HG02610 (cell line): Measurements from ENCODE around the gene PDGFD.
A peak's percentile ranks its signal among the peaks of the same experiment; 100 is the strongest.

Source experiments
- ATAC-seq: cut with Tn5 transposase; IDR thresholded peaks from one replicate; pipeline ENCODE4 v1.9.1; 2021; ENCODE audit warnings: mild to moderate bottlenecking, moderate library complexity; ENCODE audit not compliant: unreplicated experiment

PDGFD gene

GRCh38 chr11:103893371-103893770, 270.6 kb downstream of the PDGFD start:
- no peak for ATAC-seq

DNA sequence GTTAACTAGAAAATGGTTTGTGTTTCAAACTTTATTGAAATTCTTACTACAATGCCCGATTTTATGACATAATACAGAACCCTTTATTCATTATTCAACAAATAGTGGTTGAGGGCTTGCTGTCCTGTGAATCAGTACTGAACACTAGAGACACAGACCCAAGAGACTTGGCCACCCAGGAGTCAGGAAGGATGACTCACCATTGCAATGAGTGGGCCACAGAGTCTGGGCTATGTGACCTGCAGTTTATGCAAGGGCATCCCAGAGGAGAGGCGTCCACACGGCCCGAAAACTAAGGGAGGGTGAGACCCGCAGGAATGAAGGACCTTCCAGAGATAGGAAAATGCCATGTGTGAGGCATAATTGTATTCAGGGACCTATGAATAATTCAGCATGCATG, 271.3 kb downstream of the PDGFD start:
- ATAC-seq: no peak

GRCh38 chr11:103890654-103891053, 273.3 kb downstream of the PDGFD start:
- ATAC-seq: no peak

- no peak for ATAC-seq
Measured at GRCh38 chr11:103889679-103890078, 274.3 kb downstream of the PDGFD start.

DNA sequence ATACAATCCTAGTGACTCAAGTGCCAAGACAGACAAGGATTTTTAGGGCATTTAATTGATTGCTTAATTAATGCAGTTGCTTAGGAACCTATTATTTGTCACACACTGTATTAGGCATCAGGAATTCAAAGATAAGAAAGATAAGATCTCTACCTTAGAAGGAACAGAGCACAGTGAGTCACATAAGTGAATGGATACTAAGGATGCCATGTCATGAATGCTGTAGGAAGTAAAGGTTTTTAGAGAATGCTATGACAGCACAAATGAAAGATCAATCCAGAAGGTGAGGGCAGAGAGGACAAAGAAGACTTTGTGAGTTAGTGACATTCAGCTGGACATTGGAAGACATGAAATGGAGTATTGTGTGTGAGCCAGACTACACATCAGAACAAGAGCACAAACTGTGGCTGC, 275.4 kb downstream of the PDGFD start:
- no peak for ATAC-seq

DNA sequence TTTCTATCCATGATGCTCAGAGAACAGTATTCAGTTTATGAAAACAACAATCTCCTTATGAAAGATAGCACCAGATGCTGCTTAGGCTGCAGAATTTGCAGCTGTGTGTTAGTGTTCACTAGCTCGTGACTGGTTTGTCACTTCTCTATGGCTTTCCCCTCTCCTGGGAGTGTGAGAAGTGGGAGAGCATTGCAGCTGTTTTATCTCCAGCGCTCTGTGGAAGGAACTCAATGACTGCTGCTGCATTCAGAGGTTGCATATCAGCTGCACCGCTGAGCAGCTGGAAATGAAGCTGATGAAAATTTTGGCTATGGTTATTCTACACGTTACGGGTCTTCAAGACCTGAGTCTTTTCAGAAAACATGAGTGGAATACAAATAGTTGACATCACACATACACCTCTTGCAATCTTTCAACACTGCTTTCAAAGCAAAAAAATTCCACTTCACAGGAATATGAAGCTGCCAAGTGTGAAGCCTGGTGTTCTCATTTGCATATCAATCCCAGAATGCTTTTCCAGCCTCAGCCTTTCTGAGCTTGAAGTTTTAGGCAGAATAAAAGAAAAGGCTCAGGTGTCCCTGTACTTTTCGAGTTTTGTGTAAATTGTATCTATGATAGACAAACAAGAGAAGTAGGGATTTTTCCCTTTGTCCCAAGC, 276.8 kb downstream of the PDGFD start:
- peak; percentile 56 for ATAC-seq

DNA sequence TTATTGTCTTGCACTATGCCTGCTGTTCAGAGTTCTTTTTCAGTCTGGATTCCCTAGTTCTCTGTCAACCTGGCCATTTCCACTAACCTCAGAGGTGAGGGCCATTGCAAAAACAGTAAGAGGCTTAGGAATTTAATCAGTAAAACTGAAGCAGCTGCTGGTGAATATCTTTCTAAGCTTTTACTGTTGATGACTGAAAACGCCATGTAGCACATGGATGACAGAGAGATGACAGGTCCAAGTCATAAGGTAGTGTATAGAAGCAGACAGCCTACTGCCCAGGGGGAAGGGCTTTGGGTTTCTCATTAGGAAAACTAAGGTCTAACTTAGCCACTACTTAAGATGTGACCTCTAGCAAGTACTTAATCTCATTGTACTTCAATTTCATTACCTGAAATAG, 280.1 kb downstream of the PDGFD start:
- ATAC-seq: no peak

GRCh38 chr11:103883291-103883690, 280.7 kb downstream of the PDGFD start:
- ATAC-seq: no peak

DNA sequence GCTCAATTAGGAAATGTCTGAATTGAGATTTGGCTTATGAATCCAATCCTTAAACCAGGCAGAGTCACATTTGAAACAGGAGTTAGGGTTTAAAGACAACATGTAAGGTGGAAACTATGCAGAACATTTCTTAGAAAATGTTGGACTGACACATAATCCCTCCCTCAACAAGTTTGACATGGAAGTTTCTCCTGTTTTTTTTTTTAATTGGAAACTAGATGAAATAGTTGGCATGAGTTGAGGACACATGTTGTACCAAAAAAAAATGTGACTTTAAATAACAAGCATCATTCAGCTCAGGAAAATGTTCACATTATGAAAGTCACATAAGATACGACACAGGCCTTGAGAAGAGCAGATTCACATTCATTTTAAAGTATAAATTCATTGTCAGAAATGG, 282.4 kb downstream of the PDGFD start:
- no peak for ATAC-seq

DNA sequence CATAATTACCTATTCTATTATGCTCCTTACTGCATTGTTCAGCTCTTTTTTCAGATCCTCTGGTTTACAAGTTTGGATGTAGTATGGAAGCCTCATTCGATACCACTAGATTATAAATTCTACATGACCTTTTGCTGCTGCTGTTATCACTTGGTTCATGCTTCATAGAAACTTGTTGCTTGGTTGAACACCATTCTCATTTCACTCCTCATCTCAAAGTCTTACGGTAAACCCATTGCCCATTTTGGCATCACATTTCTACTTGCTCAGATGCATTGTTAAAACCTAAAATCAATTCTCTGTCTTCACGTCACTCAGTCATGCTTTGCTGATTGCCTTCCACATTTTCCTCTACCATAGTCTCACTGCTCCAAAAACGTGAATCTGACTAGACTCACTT, 283.0 kb downstream of the PDGFD start:
- ATAC-seq: no peak

DNA sequence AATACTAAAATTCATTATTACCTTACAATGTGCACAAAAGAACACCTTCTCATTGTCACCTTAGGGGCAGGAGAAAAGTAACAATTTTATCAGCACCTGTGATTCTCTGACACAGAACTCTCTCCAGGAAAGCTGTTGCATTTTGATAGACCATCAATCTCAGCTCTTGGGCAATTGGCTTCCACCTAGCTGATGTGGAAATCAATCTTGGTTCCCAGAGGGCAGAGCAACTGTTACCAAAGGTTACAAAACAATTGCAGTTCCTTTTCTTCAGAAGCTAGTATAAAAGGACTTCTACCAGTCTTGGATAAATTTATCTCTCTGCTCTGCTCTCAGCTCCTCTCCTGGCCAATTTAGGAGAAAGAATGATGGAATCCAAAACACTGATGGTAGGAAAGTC, 285.3 kb downstream of the PDGFD start:
- ATAC-seq: no peak

DNA sequence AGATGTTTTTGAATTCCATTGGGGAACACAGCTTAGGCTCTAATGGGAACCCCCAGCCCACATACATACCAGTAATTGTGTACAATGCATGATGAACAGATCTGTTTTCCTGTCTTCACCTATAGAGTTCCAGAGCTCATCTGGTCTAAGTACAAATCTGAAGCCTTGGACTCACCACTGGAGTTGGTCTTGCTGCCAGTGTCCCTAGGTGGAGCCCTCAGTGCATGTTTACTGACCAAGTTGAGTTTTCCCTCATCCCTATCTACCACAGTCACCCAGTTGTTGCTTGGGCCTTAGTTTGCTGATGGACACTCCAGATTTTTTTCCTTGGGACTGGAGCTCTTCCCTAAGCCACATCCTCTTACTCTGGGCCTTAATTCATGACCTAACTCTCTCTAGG, 286.7 kb downstream of the PDGFD start:
- ATAC-seq: no peak

DNA sequence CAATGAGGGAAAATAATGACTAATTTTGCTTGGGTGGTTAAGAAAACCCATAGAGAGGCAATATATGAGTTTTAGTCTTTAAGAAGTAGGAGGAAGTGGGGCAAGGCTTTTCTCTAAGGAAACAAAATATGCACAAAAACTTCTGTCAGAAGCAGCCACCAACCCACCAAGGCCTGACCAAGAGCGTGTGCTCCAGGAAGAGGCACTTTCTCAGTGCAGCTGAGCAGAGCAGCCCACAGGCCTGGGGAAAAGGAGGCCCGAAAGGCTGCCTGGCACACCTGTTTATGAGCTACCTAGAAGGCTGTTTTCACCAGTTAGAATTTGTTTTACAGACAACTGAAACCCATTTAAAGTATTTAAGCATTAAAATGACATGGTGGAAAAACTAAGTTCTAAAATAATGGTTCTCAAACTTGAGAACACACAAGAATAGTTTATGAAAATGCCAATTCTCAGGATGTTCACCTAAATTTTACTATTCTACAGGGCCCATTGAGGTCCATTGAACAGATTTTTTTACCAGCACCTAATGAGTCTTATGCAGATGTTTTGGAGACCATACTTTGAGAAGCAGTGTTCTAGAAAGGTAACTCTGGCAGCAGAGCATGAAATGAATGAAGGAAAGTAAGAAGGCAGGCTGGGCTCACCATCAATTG, 288.0 kb downstream of the PDGFD start:
- ATAC-seq: peak; percentile 91

DNA sequence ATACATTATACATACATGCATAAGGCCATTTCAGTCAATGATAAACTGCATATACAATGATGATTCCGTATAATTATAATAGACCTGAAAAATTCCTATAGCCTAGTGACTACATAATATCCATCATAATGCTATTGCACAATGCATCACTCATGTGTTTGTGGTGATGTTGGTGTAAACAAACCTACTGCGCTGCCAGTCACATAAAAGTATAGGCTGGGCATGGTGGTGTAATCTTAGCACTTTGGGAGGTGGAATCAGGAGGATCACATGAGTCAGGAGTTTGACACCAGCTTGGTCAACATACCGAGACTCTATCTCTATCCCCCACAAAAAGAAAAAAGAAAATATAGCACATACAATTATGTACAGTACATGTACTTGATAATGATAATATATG, 291.2 kb downstream of the PDGFD start:
- ATAC-seq: no peak

DNA sequence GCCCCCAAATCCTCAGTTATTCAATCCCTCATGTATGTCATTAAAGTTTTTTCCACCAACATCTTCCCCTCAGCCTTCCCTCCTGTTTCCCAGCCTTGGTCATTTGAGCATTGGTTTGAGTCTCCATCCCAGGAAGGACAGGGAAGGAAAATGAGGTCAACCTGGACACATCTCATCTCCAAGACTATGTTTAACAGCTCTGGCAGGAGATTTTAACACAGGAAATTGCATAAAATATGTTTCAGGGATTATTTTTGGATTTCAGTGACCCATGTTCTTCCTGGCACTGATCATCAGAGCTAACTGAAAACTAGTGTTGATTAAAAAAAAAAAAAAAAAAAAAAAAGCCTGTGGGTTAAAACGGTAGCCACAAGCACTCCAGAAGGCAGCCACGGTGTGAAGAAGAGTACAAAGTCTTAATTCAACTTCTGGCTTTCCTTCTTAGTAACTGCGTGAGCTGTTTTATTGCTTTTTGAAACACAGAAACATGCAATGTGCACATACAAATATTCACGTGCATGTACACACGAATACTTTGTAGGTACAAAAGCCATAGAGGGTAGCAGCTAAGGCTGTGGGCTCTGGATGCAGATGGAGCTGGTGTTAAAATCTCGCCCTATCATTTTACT, 291.9 kb downstream of the PDGFD start:
- no peak for ATAC-seq

- ATAC-seq: no peak
Measured at GRCh38 chr11:103870821-103871309, 293.1 kb downstream of the PDGFD start.

- ATAC-seq: no peak
Measured at GRCh38 chr11:103867481-103867880, 296.5 kb downstream of the PDGFD start.

DNA sequence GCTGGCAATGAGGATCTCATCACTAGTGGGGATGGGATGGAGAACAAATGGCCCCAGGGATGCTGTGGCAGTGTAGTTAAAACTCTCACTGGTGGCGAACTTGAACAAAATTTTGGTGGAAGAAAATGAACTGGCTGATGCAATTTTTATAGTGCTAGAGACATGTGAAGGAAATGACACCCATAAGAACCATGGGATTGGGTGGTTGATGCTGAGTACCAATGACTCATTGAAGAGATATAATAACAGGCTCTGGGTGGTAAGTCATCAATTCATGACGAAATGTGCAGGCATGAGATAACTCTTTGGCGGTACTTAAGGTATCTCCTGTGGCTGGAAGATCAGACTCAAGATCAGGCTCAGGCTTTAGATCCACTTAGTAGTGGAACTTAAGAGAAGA, 300.4 kb downstream of the PDGFD start:
- ATAC-seq: no peak

DNA sequence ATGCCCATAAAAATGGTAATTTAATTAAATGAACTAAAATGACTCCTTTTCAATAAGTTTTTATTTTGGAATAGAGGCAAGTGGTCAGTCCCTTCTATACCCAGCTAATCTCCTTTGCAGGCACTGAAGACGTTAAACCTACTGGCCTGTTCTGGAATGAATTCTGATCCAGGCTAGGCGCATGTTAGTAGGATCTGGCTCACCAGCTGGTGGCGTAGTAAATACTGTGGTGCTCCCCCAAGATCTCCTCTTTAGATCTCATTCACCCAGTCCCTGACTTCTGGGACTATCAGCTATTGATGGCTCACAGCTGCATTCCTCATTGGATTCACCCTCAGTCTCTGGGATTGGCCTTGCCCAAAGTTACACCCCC, 301.2 kb downstream of the PDGFD start:
- no peak for ATAC-seq

DNA sequence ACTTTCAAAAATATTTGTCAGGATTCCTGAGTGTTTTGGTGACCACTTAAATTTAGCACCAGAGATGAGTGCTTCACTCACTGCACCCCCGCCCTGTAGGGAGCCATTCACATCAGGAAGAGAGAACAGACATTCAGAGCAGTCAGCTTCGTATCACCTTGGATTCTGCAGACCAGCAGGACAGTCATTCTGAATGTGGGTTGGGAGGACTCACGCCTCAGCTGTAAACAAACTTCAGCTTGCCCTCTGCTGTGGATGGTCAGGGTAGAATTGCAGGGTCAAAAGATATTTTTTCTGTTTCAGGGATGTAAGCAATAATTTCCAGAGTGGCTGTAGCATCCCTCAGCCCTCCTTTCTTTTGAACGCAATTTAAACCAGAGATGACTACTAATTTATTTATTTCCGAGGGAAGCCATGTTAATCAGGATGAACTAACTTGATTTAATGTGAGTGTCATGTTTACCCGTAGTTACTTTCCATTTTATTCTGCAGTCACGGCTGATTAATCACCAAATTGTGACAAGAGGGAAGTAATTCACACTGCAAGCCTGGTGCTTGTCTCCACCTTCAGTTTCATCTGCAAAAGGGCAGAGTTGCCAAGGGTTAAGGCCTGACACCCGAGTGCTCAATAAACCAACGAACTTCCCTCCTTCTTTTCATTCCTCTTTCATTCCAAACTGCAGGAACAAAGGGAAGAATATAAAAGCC, 301.7 kb downstream of the PDGFD start:
- peak; percentile 58 for ATAC-seq
